ENCODE data around the gene PDXK.

PDXK gene

GRCh38 chr21:43792406-43792805 lies 73.5 kb downstream of the PDXK start:
- ChIA-PET CTCF (no interaction called here), POLR2A (no interaction called here)
- no peak for TF ChIP-seq CTCF (IDR thresholded peaks at IDR 0.05; ENCODE audit: control extremely low read depth, extremely low read depth, low read depth, missing control alignments)
- no peak for DNase-seq (ENCODE audit: extremely low spot score)

GRCh38 chr21:43793243-43793642 lies 74.3 kb downstream of the PDXK start:
- TF ChIP-seq CTCF (IDR thresholded peaks at IDR 0.05; ENCODE audit: control extremely low read depth, extremely low read depth, low read depth, missing control alignments): no peak
- POLR2A ChIA-PET: no interaction called here
- CTCF ChIA-PET: no interaction called here
- DNase-seq (ENCODE audit: extremely low spot score): no peak

- ChIA-PET POLR2A (no interaction called here), CTCF (no interaction called here)
- DNase-seq (ENCODE audit: extremely low spot score): no peak
- no peak for TF ChIP-seq CTCF (IDR thresholded peaks at IDR 0.05; ENCODE audit: control extremely low read depth, extremely low read depth, low read depth, missing control alignments)
Measured at GRCh38 chr21:43794311-43794710, 75.4 kb downstream of the PDXK start.

GRCh38 chr21:43794857-43795256 lies 75.9 kb downstream of the PDXK start:
- CTCF ChIA-PET: no interaction called here
- DNase-seq (ENCODE audit: extremely low spot score): no peak
- no peak for TF ChIP-seq CTCF (IDR thresholded peaks at IDR 0.05; ENCODE audit: control extremely low read depth, extremely low read depth, low read depth, missing control alignments)
- POLR2A ChIA-PET: no interaction called here

- POLR2A ChIA-PET: interaction anchor here (0.9 kb wide), 1 partner anchor 12 kb away, joined by 3 read pairs; no protein-coding TSS in a partner anchor
- DNase-seq (ENCODE audit: extremely low spot score): no peak
- CTCF ChIA-PET: interaction anchor here (0.7 to 1.0 kb wide), 2 partner anchors 9 to 17 kb away, joined by 3 read pairs; no protein-coding TSS in a partner anchor
- TF ChIP-seq CTCF (IDR thresholded peaks at IDR 0.05; ENCODE audit: control extremely low read depth, extremely low read depth, low read depth, missing control alignments): no peak
Measured at GRCh38 chr21:43797415-43797814, 78.5 kb downstream of the PDXK start.

GRCh38 chr21:43797925-43798715 lies 79.2 kb downstream of the PDXK start:
- TF ChIP-seq CTCF (IDR thresholded peaks at IDR 0.05; ENCODE audit: control extremely low read depth, extremely low read depth, low read depth, missing control alignments): no peak
- DNase-seq (ENCODE audit: extremely low spot score): no peak
- ChIA-PET CTCF (interaction anchor here (1.0 to 1.6 kb wide), 2 partner anchors 8 to 18 kb away, joined by 3 to 14 read pairs; partner anchors contain the start of gene RRP1), POLR2A (interaction anchor here (0.9 kb wide), 1 partner anchor 11 kb away, joined by 3 read pairs; no protein-coding TSS in a partner anchor)

All from GM10248 (cell line).